Aortic smooth muscle cell (primary cell): Measurements from ENCODE around the gene PROKR2. TPM values are rescaled to one million over a fixed set of nuclear protein-coding genes. Genes with fewer than 3 reads are reported as not detected.

Source experiments
- total RNA-seq: library from RNA; depleted of rRNA; stranded (reverse); fragments of >200 nt; gene quantifications from 2 replicates; pipeline ENCODE4 v1.2.3, GENCODE V29; 2014

The PROKR2 gene
- total RNA-seq, result not detected in 2 replicates

GRCh38 chr20:5316188-5317158, at the start of gene PROKR2:
Gene PROKR2 (minus strand): TSS chr20:5316954. CDS start chr20:5314369, 2,585 bp downstream.

Other genes starting within 250 kb of the PROKR2 start
- gene TMEM230, start 203.9 kb downstream of the PROKR2 start, total RNA-seq, result 76.5 and 91.8 TPM in 2 replicates
- 86.0 and 134 TPM in 2 replicates for gene PCNA, start 197.0 kb downstream of the PROKR2 start, total RNA-seq
- 26.8 and 35.2 TPM in 2 replicates for gene CDS2, start 189.9 kb downstream of the PROKR2 start, total RNA-seq